ENCODE data around the gene STK40. TPM values are rescaled to one million over a fixed set of nuclear protein-coding genes. Genes with fewer than 3 reads are reported as not detected.
A peak's percentile ranks its signal among the peaks of the same experiment; 100 is the strongest.

The STK40 gene
- total RNA-seq, 4 donors from 2014 or later: 25.7 to 39.3 (median 30.0) TPM

DNA sequence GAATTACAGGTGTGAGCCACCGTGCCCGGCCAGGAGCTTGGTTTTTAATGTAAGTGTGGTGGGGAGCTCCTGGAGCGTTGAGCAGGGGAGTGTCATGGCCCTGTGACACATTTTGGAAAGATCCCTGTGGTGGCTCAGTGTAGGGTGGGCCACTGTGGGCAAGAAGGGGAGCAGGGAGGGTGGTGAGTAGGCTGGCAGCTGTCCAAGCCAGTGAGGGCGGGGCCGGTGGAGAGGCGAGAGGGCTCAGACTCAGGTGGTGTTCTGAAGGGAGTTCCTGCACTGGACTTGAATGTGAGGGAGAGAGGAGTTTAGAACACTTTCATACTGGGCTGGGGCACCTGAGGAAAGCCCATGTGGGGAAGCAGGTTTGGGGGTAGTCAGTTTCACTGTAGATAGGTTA lies 59.2 kb downstream of the STK40 start:
- peaks cover 5 to 41% (median 22%) of the 10 kb centered on the region in 4 donors for H3K4me1 ChIP-seq
- H3K36me3 ChIP-seq: peaks cover 0 to 2% (median 0%) of the 10 kb centered on the region in 3 donors
- H3K27me3 ChIP-seq: no peaks in the 10 kb centered on the region
- WGBS, 2 donors: 68 to 71% methylated on average over 6 of the region's 6 CpGs
- H3K27ac ChIP-seq: no peak overlapping the region
- no peaks in the 10 kb centered on the region for H3K9me3 ChIP-seq
- DNase-seq (ENCODE audit: low spot score in 2 of 2): no peak
- TF ChIP-seq CTCF (IDR thresholded peaks at IDR 0.05): no peak
- no peak for TF ChIP-seq POLR2A (IDR thresholded peaks at IDR 0.05)
- TF ChIP-seq EP300 (IDR thresholded peaks at IDR 0.05): no peak
- no peak overlapping the region for H3K4me3 ChIP-seq

GRCh38 chr1:36324353-36324703 lies 61.4 kb downstream of the STK40 start:
- no peak for DNase-seq (ENCODE audit: low spot score in 2 of 2)
- Histone ChIP-seq H3K27me3 (no peaks in the 10 kb centered on the region), H3K27ac (peak overlapping the region in 3 of 4 donors; percentile 84 to 95 (median 88)), H3K4me3 (peak overlapping the region in 3 of 4 donors; percentile 61 to 70 (median 66)), H3K9me3 (no peaks in the 10 kb centered on the region), H3K4me1 (peaks cover 5 to 50% (median 26%) of the 10 kb centered on the region in 4 donors), H3K36me3 (peaks cover 0 to 6% (median 0%) of the 10 kb centered on the region in 3 donors)
- 14 to 18% methylated on average over 6 to 9 of the region's 9 CpGs for WGBS, 2 donors
- TF ChIP-seq EP300 (IDR thresholded peaks at IDR 0.05) (no peak), CTCF (IDR thresholded peaks at IDR 0.05) (no peak), POLR2A (IDR thresholded peaks at IDR 0.05) (no peak)

DNA sequence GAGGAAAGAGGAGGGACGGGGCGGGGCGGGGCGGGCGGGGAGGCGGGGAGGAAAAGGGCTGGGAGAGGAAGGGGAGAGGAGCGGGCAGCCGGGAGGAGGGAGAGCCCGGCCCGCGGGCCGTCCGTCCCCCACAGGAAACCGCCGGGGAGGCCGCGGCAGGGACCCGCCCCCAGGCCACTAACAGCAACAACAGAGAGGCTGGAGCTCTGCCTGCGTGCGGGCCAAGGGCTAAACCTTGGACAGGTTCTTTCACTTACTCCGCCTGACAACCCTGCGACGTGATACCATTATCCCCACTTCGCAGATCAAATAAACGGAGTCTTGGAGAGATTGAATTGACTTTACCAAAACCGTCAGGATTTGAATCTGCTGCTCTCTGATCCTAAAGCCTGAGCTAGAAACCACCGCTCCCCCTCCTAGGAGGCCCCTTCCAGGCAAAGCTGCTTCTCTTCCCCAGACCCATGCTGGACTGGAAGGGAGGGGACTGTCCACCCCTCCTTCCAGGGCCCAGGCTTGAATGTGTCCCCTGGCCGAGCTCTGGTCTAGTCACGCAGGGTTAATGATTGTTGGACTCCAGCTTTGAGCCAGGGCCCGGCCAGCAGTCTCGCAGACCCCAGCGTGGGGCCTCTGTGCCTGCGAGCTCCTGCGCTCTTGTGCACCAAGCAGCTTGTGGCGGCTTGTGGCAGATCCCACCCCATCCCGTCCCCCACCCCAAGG lies 61.9 kb downstream of the STK40 start, which contains the start of gene EVA1B:
Gene EVA1B (minus strand): TSS at position 10 of the 717 bp plus-strand sequence. CDS start 608 bp downstream, outside the sequence.
- Histone ChIP-seq H3K9me3 (no peaks in the 10 kb centered on the region), H3K4me1 (peaks cover 5 to 45% (median 24%) of the 10 kb centered on the region in 4 donors), H3K27ac (peak within 1 kb of the TSS; percentile 84 to 95 (median 86)), H3K36me3 (peaks cover 0 to 6% (median 0%) of the 10 kb centered on the region in 3 donors), H3K27me3 (no peaks in the 10 kb centered on the region), H3K4me3 (peak within 1 kb of the TSS; percentile 61 to 73 (median 68))
- DNase-seq (ENCODE audit: low spot score in 2 of 2): peak; percentile 57 to 66
- TF ChIP-seq CTCF (IDR thresholded peaks at IDR 0.05) (no peak), EP300 (IDR thresholded peaks at IDR 0.05) (peak in 1 of 2 donors; percentile 12), POLR2A (IDR thresholded peaks at IDR 0.05) (peak in 1 of 2 donors; percentile 7)
- WGBS, 2 donors: 3 to 8% methylated on average over 11 to 35 of the region's 36 CpGs

DNA sequence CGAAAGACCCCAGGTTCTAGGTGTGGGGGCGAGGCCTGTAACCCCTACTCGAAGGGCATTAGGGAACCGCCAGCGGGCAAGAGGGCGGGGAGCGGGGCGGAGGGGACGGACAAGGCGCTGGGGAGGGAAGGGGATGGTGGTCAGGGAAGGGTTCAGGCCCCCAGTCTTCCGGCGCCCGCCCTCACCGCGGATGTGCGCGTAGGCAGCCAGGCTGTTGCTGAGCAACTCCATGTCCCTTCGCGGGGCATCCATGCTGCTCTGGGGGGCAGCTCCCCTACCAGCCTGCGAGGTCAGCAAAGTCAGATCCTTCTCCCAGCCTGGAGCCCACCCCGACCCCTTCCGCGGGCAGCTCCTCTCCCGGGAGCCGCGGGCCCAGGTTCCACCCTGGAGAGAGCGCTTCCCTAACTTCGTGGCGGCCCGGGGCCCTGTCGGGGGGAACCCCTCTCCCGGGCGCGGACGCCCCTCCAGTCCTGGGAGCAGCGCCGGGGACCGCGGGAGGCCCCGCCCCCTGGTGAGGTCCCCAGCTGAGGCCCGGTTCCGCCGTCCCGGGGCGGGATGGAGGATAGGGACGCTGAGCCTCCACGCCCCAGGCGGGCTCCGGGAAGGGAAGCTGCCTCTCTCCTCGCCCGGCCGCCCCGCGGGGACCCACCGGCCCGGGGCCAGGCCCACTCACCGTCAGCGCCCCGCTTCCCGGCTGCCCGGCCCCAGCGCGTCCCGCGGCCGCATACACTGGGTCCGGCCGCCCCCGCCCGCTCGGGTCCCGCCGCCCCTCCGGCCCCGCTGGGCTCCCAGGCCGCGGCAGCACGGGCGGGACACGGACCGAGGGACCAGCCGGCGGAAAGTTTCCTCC lies 62.7 kb downstream of the STK40 start:
- Histone ChIP-seq H3K27me3 (no peaks in the 10 kb centered on the region), H3K4me3 (peak overlapping the region; percentile 61 to 73 (median 68)), H3K27ac (peak overlapping the region; percentile 84 to 95 (median 86)), H3K36me3 (peaks cover 0 to 6% (median 0%) of the 10 kb centered on the region in 3 donors), H3K9me3 (no peaks in the 10 kb centered on the region), H3K4me1 (peaks cover 5 to 37% (median 22%) of the 10 kb centered on the region in 4 donors)
- TF ChIP-seq POLR2A (IDR thresholded peaks at IDR 0.05) (peak in 1 of 2 donors; percentile 37), EP300 (IDR thresholded peaks at IDR 0.05) (no peak)
- peak in 1 of 2 donors; percentile 24 for DNase-seq (ENCODE audit: low spot score in 2 of 2)
- WGBS, 2 donors: 5 to 6% methylated on average over 34 to 58 of the region's 83 CpGs

GRCh38 chr1:36322041-36322785 lies 63.5 kb downstream of the STK40 start:
- WGBS, 2 donors: 36 to 44% methylated on average over 42 to 45 of the region's 67 CpGs
- H3K4me3 ChIP-seq: peak overlapping the region; percentile 61 to 73 (median 68)
- no peaks in the 10 kb centered on the region for H3K9me3 ChIP-seq
- peaks cover 0 to 6% (median 0%) of the 10 kb centered on the region in 3 donors for H3K36me3 ChIP-seq
- H3K4me1 ChIP-seq: peaks cover 5 to 37% (median 22%) of the 10 kb centered on the region in 4 donors
- no peaks in the 10 kb centered on the region for H3K27me3 ChIP-seq
- peak overlapping the region; percentile 84 to 95 (median 86) for H3K27ac ChIP-seq
- no peak for DNase-seq (ENCODE audit: low spot score in 2 of 2)
- no peak for TF ChIP-seq EP300 (IDR thresholded peaks at IDR 0.05)
- TF ChIP-seq POLR2A (IDR thresholded peaks at IDR 0.05): no peak
- TF ChIP-seq CTCF (IDR thresholded peaks at IDR 0.05): no peak
